Tibial nerve (tissue), 4 donors: ENCODE measurements around the gene TEKTIP1.

ENCODE experiments used
- CTCF ChIP-seq, 5 experiments: fragments of 200-600 bp in 3 of 5; fragments of 450-650 bp in 2 of 5; sonication (generic) in 3 of 5; IDR thresholded peaks; one replicate each; pipeline ENCODE4 v1.5.1; 2016 to 2019; ENCODE audit warnings: antibody characterized with exemption in 5 of 5, mild to moderate bottlenecking in 3 of 5, moderate library complexity in 2 of 5
- EP300 ChIP-seq, 2 donors: sonication (generic); formaldehyde crosslinking; IDR thresholded peaks; one replicate each; pipeline ENCODE4 v1.6.1; 2017; ENCODE audit warnings: antibody characterized with exemption in 2 of 2, mild to moderate bottlenecking in 1 of 2
- POLR2A ChIP-seq, 2 donors: fragments of 450-650 bp; IDR thresholded peaks; one replicate each; pipeline ENCODE4 v1.6.1; 2017; ENCODE audit warnings: antibody characterized with exemption in 2 of 2, mild to moderate bottlenecking in 2 of 2, moderate library complexity in 2 of 2

- no peak for TF ChIP-seq CTCF (IDR thresholded peaks at IDR 0.05)
- no peak for TF ChIP-seq POLR2A (IDR thresholded peaks at IDR 0.05)
- no peak for TF ChIP-seq EP300 (IDR thresholded peaks at IDR 0.05)
Observed at GRCh38 chr19:3513229-3514140, 25.5 kb upstream of the TEKTIP1 start.
